GM18858 (cell line): ENCODE data around the gene EGFL7.

Experiments
- ATAC-seq: cut with Tn5 transposase; IDR thresholded peaks from one replicate; pipeline ENCODE4 v1.9.1; 2021; ENCODE audit not compliant: unreplicated experiment

The EGFL7 gene

GRCh38 chr9:136658849-136659535 is 3.7 kb upstream of the EGFL7 start:
- ATAC-seq: no peak

- no peak for ATAC-seq
These were observed 2.6 kb upstream of the EGFL7 start for GRCh38 chr9:136659861-136660784.

GRCh38 chr9:136660971-136661550 is 1.7 kb upstream of the EGFL7 start:
- no peak for ATAC-seq

- no peak for ATAC-seq
These were observed 933 bp upstream of the EGFL7 start for GRCh38 chr9:136661641-136662325.

- no peak for ATAC-seq
These were observed 425 bp upstream of the EGFL7 start for GRCh38 chr9:136662326-136662655.

GRCh38 chr9:136664000-136664915 is 1.5 kb downstream of the EGFL7 start:
- ATAC-seq: no peak

GRCh38 chr9:136665111-136665703 is 2.5 kb downstream of the EGFL7 start:
- ATAC-seq: no peak

- no peak for ATAC-seq
These were observed 3.1 kb downstream of the EGFL7 start for GRCh38 chr9:136665704-136666371.

- ATAC-seq: no peak
These were observed 3.9 kb downstream of the EGFL7 start for GRCh38 chr9:136666372-136667213.

- ATAC-seq: no peak
These were observed 4.7 kb downstream of the EGFL7 start for GRCh38 chr9:136667214-136667939.

- ATAC-seq: no peak
These were observed 5.4 kb downstream of the EGFL7 start for GRCh38 chr9:136667940-136668760.

- ATAC-seq: no peak
These were observed 6.5 kb downstream of the EGFL7 start for GRCh38 chr9:136668983-136669790.

GRCh38 chr9:136669791-136670464 is 7.2 kb downstream of the EGFL7 start:
- no peak for ATAC-seq

- ATAC-seq: no peak
These were observed 8.0 kb downstream of the EGFL7 start for GRCh38 chr9:136670576-136671253.

- ATAC-seq: no peak
These were observed 8.5 kb downstream of the EGFL7 start for GRCh38 chr9:136671254-136671614.
